Ovary (tissue), 9 donors: ENCODE measurements around the gene AADACL4. TPM values are rescaled to one million over a fixed set of nuclear protein-coding genes. Genes with fewer than 3 reads are reported as not detected.

Experiments
- DNase-seq, 5 donors: peaks; one replicate each; pipeline ENCODE4 v3.0.0-alpha.2; 2019 to 2020
- H3K27ac ChIP-seq, 2 donors: fragments of 200-600 bp; one replicate each; pipeline versions ENCODE4 v1.5.1 to v1.8.0; 2019 to 2022
- H3K27me3 ChIP-seq: fragments of 200-600 bp; one replicate; pipeline ENCODE4 v1.8.0; 2022
- H3K36me3 ChIP-seq: fragments of 200-600 bp; sonication (generic); one replicate; pipeline ENCODE4 v1.5.1; 2019
- H3K4me1 ChIP-seq: one replicate; pipeline ENCODE4 v1.8.1; 2013; ENCODE audit warnings: mild to moderate bottlenecking, moderate library complexity; ENCODE audit not compliant: insufficient read depth
- H3K4me3 ChIP-seq: fragments of 200-600 bp; sonication (generic); one replicate; pipeline ENCODE4 v1.5.1; 2017
- H3K9me3 ChIP-seq, 2 donors: fragments of 200-600 bp in 1 of 2; sonication (generic) in 1 of 2; one replicate each; pipeline versions ENCODE4 v1.5.1 to v1.8.1; 2013 to 2019; ENCODE audit warnings: mild to moderate bottlenecking in 1 of 2, moderate library complexity in 1 of 2
- EP300 ChIP-seq: sonication (generic); formaldehyde crosslinking; IDR thresholded peaks from one replicate; pipeline ENCODE4 v1.6.1; 2017; ENCODE audit warnings: antibody characterized with exemption
- POLR2A ChIP-seq: fragments of 450-650 bp; IDR thresholded peaks from one replicate; pipeline ENCODE4 v1.6.1; 2017; ENCODE audit warnings: antibody characterized with exemption, mild to moderate bottlenecking, moderate library complexity
- WGBS, 3 donors: extraction: QIAGEN DNeasy Blood & Tissue Kit in 1 of 3; methylation state at CpG; one replicate each; pipeline versions ENCODE4 v1.1.5 to v1.1.7; 2013 to 2017; 5-methylcytosine and 5-hydroxymethylcytosine counted together
- intact Hi-C, 4 donors: fragments of 100-400 bp; cut with DNase I; formaldehyde crosslinking; loops; one replicate each; pipeline versions ENCODE4 v1.11.0 to v1.15.1; 2022 to 2023
- polyA plus RNA-seq, 2 donors: library from polyadenylated mRNA; stranded (reverse); fragments of 200-250 nt in 1 of 2; fragments of 350-450 nt in 1 of 2; fragmentation: Illumina TruSeq in 1 of 2; extraction: RNeasy Lipid Tissue Mini Kit (QIAGEN cat#74804) in 1 of 2; gene quantifications; one replicate each; pipeline ENCODE4 v1.2.3, GENCODE V29; 2013 to 2014
- total RNA-seq, 7 donors: library from RNA; depleted of rRNA in 2 of 7; stranded (reverse); fragments of >200 nt in 2 of 7; fragmentation: NEBNext Ultra II Directional in 3 of 7; extraction: Animal tissue kit (Norgen Biotek cat#: 25700) in 3 of 7; gene quantifications; one replicate each; pipeline versions ENCODE4 v1.1.0 to v1.2.4, GENCODE V29; 2016 to 2023
- TF ChIP-seq, protein P1 (sequence below), 3 donors: fragments of 450-650 bp in 2 of 3; fragments of 200-600 bp in 1 of 3; IDR thresholded peaks; one replicate each; pipeline versions ENCODE4 v1.5.1 to v1.8.0; 2016 to 2022; ENCODE audit warnings: antibody characterized with exemption in 3 of 3, mild to moderate bottlenecking in 1 of 3
- donor health status: DM: no; HTN: no; CAD: no; lungs with moderate emphysema.
- donor health status: DM: no; HTN: no; CAD: no.
- donor health status: Bipolar disorder and iron deficiency.
- donor health status: DM: yes; HTN: yes; CAD: no.
- donor health status: DM: no; HTN: no; CAD: no.
- donor health status: DM: yes; HTN: yes; CAD: no.

The AADACL4 gene
- total and polyA plus RNA-seq, 9 donors: 0.38 TPM; not detected in 8

DNA sequence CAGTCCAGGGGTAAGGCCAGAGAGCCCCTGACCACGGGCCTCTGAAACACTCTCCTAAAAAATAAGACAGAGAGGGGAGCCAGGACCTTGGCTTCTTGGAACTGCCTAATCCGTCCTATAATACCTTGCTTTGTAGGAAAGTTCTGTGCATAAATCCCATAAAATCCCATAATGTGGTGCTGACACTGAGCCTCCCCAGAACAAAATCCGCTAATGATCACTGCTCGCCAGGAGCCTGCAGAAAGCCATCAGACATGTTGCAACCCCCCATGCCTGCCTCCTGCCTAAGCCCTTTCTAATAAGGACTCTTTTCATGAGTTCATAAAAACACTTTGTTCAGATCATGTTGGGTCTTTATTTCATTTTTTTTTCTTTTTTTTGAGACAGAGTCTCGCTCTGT is 16.6 kb upstream of the AADACL4 start:
- Histone ChIP-seq H3K4me3 (no peak overlapping the region), H3K4me1 (peaks cover 3% of the 10 kb centered on the region), H3K36me3 (no peaks in the 10 kb centered on the region), H3K27ac (no peak overlapping the region), H3K27me3 (no peaks in the 10 kb centered on the region), H3K9me3 (no peaks in the 10 kb centered on the region)
- no peak for DNase-seq
- intact Hi-C loops: loop anchor here in 2 of 4 donors (10.0 kb wide), 1 partner anchor 312 kb away; no protein-coding TSS in a partner anchor
- WGBS, 3 donors: 80 to 83% (median 83%) methylated on average over 5 of the region's 5 CpGs
- no peak for TF ChIP-seq EP300

- TF ChIP-seq, protein P1, sequence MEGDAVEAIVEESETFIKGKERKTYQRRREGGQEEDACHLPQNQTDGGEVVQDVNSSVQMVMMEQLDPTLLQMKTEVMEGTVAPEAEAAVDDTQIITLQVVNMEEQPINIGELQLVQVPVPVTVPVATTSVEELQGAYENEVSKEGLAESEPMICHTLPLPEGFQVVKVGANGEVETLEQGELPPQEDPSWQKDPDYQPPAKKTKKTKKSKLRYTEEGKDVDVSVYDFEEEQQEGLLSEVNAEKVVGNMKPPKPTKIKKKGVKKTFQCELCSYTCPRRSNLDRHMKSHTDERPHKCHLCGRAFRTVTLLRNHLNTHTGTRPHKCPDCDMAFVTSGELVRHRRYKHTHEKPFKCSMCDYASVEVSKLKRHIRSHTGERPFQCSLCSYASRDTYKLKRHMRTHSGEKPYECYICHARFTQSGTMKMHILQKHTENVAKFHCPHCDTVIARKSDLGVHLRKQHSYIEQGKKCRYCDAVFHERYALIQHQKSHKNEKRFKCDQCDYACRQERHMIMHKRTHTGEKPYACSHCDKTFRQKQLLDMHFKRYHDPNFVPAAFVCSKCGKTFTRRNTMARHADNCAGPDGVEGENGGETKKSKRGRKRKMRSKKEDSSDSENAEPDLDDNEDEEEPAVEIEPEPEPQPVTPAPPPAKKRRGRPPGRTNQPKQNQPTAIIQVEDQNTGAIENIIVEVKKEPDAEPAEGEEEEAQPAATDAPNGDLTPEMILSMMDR (IDR thresholded peaks at IDR 0.05): no peak
- TF ChIP-seq POLR2A (no peak), EP300 (no peak)
- Histone ChIP-seq H3K36me3 (no peaks in the 10 kb centered on the region), H3K4me3 (no peak overlapping the region), H3K4me1 (no peaks in the 10 kb centered on the region), H3K9me3 (no peaks in the 10 kb centered on the region), H3K27ac (no peak overlapping the region), H3K27me3 (no peaks in the 10 kb centered on the region)
- WGBS, 3 donors: 58 to 69% (median 62%) methylated on average over 1 of the region's 1 CpG
- DNase-seq: no peak
- intact Hi-C loops: loop anchor here in 2 of 4 donors (10.0 kb wide), 1 partner anchor 315 kb away; no protein-coding TSS in a partner anchor
Measured at GRCh38 chr1:12629511-12629956, 14.4 kb upstream of the AADACL4 start.

GRCh38 chr1:12629985-12630760 is 13.7 kb upstream of the AADACL4 start:
- intact Hi-C loops: loop anchor here in 2 of 4 donors (10.0 kb wide), 1 partner anchor 315 kb away; no protein-coding TSS in a partner anchor

DNA sequence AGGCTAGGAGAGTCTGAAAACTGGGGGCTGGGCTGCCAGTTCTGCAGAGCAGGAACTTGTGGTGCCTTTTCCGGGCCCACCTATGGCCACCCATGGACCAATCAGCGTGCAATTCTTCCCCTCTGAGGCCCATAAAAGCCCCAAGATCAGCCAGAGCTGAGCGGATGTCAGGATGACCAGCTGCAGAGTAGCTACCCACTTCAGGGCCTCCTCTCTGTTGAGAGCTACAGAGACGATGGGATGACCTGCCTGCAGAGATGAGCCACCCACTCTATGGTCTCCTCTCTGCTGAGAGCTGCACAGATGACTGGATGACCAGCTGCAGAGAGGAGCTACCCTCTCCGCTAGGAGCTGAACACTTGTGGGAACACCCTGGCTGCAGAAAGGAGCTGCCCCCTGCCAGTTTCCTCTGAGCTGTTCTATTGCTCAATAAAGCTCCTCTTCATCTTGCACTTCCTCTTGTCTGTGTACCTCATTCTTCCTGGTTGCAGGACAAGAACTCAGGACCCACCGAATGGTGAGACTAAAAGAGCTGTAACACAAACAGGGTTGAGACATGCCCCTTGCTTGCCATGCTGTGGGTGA is 12.8 kb upstream of the AADACL4 start:
- no peak overlapping the region for H3K4me3 ChIP-seq
- no peak for DNase-seq
- WGBS, 3 donors: 80 to 94% (median 91%) methylated on average over 6 of the region's 6 CpGs
- TF ChIP-seq POLR2A (no peak), EP300 (no peak)
- TF ChIP-seq, protein P1 (IDR thresholded peaks at IDR 0.05): no peak
- intact Hi-C loops: no loop called here
- H3K4me1 ChIP-seq: peaks cover 1% of the 10 kb centered on the region
- H3K9me3 ChIP-seq: no peaks in the 10 kb centered on the region
- no peaks in the 10 kb centered on the region for H3K36me3 ChIP-seq
- H3K27ac ChIP-seq: no peak overlapping the region
- H3K27me3 ChIP-seq: no peaks in the 10 kb centered on the region

More at GRCh38 chr1:12629985-12630760, 13.7 kb upstream of the AADACL4 start:
- Histone ChIP-seq H3K4me3 (no peak overlapping the region), H3K9me3 (no peaks in the 10 kb centered on the region), H3K27ac (no peak overlapping the region), H3K36me3 (no peaks in the 10 kb centered on the region), H3K4me1 (no peaks in the 10 kb centered on the region), H3K27me3 (no peaks in the 10 kb centered on the region)
- TF ChIP-seq EP300 (no peak), POLR2A (no peak)
- TF ChIP-seq, protein P1 (IDR thresholded peaks at IDR 0.05): no peak
- WGBS, 3 donors: 76 to 90% (median 76%) methylated on average over 13 to 15 of the region's 15 CpGs
- DNase-seq: no peak
